ENCODE results near the gene PHF24. TPM values are rescaled to one million over a fixed set of nuclear protein-coding genes. Genes with fewer than 3 reads are reported as not detected.

PHF24 gene
- total RNA-seq: not detected

GRCh38 chr9:34957492-34958410 lies at the start of gene PHF24:
Gene PHF24 (plus strand): TSS chr9:34958285. CDS start chr9:34971299, 13,014 bp downstream.

GRCh38 chr9:34989003-34989945 lies 31.2 kb downstream of the PHF24 start, which contains the start of gene DNAJB5:
Gene DNAJB5 (plus strand): TSS chr9:34989745. CDS start chr9:34990631, 886 bp downstream.

Other genes starting within 250 kb of the PHF24 start
- gene CCL21, start 248.1 kb upstream of the PHF24 start, total RNA-seq: not detected
- gene DNAJB5, start 31.5 kb downstream of the PHF24 start, total RNA-seq: 1 to 10 TPM; 3.9 to 4.5 TPM
- 100 to 1,000 TPM; 179 to 183 TPM for gene VCP, start 114.3 kb downstream of the PHF24 start, total RNA-seq
- 10 to 100 TPM; 76.8 to 83.7 TPM for gene FANCG, start 121.7 kb downstream of the PHF24 start, total RNA-seq
- 10 to 100 TPM; 23.4 to 25.4 TPM for gene PIGO, start 138.3 kb downstream of the PHF24 start, total RNA-seq
- 10 to 100 TPM; 84.5 to 88.5 TPM for gene STOML2, start 144.8 kb downstream of the PHF24 start, total RNA-seq
- gene ATOSB, start 157.6 kb downstream of the PHF24 start, total RNA-seq: 10 to 100 TPM; 16.5 to 17.9 TPM
- under 1 TPM; 0.36 to 0.45 TPM for gene UNC13B, start 203.7 kb downstream of the PHF24 start, total RNA-seq